Activated naive CD4-positive, alpha-beta T cell treated with anti-CD3 and anti-CD28 coated beads for 36 hours (primary cell): Measurements from ENCODE around the gene SLC12A8. TPM values are rescaled to one million over a fixed set of nuclear protein-coding genes. Genes with fewer than 3 reads are reported as not detected.

Experiments used
- CTCF ChIA-PET: fragments of 350-600 bp; sonication (Branson Sonifier 250); formaldehyde crosslinking; loops from one replicate; lab custom pipeline; 2021; ENCODE audit warnings: antibody characterized with exemption; lab: Charles Lee
- DNase-seq: peaks from one replicate; pipeline ENCODE4 v3.0.0-alpha.2; 2020
- H3K27ac Mint-ChIP-seq: one replicate; pipeline ENCODE4 v1.8.0; 2021; ENCODE audit warnings: mild to moderate bottlenecking, mixed read lengths
- H3K27me3 Mint-ChIP-seq: one replicate; pipeline ENCODE4 v1.8.0; 2021; ENCODE audit warnings: low read depth, mixed read lengths
- H3K36me3 Mint-ChIP-seq: one replicate; pipeline ENCODE4 v1.8.0; 2021; ENCODE audit warnings: low read depth, mixed read lengths
- H3K4me1 Mint-ChIP-seq: one replicate; pipeline ENCODE4 v1.8.0; 2021; ENCODE audit warnings: low read depth, mixed read lengths
- H3K4me3 Mint-ChIP-seq: one replicate; pipeline ENCODE4 v1.8.0; 2021; ENCODE audit warnings: mild to moderate bottlenecking, moderate library complexity, mixed read lengths
- H3K9me3 Mint-ChIP-seq: one replicate; pipeline ENCODE4 v1.8.0; 2021; ENCODE audit warnings: mixed read lengths
- intact Hi-C: fragments of 100-400 bp; cut with micrococcal nuclease; formaldehyde crosslinking; loops from one replicate; pipeline ENCODE4 v1.15.1; 2023
- total RNA-seq, 2 experiments: library from RNA; stranded (reverse); gene quantifications; one replicate each; pipeline ENCODE4 v1.2.3, GENCODE V29; 2021

The SLC12A8 gene
- total RNA-seq, 2 experiments from 2014 or later = 1.1 TPM

GRCh38 chr3:125236331-125236903 lies 23.9 kb upstream of the SLC12A8 start:
- Mint-ChIP-seq H3K27me3 (no peaks in the 10 kb centered on the region), H3K9me3 (peaks cover 6% of the 10 kb centered on the region), H3K4me1 (peaks cover 16% of the 10 kb centered on the region), H3K4me3 (no peak overlapping the region), H3K27ac (no peak overlapping the region), H3K36me3 (peaks cover 31% of the 10 kb centered on the region)
- intact Hi-C loops = no loop called here
- DNase-seq = no peak
- CTCF ChIA-PET = interaction anchor here (0.9 to 1.1 kb wide), 3 partner anchors 93 to 349 kb away, joined by 3 to 4 read pairs (median 3); no protein-coding TSS in a partner anchor

GRCh38 chr3:125234831-125235230 lies 22.3 kb upstream of the SLC12A8 start:
- no peak overlapping the region for H3K4me3 Mint-ChIP-seq
- intact Hi-C loops = loop anchor here (5.0 kb wide), 1 partner anchor 142 kb away; the partner anchor contains the start of gene ZNF148
- no peak overlapping the region for H3K27ac Mint-ChIP-seq
- CTCF ChIA-PET = no interaction called here
- H3K36me3 Mint-ChIP-seq = peaks cover 35% of the 10 kb centered on the region
- H3K9me3 Mint-ChIP-seq = peaks cover 6% of the 10 kb centered on the region
- H3K4me1 Mint-ChIP-seq = peaks cover 16% of the 10 kb centered on the region
- no peaks in the 10 kb centered on the region for H3K27me3 Mint-ChIP-seq
- DNase-seq = no peak

GRCh38 chr3:125232401-125232800 lies 19.9 kb upstream of the SLC12A8 start:
- Mint-ChIP-seq H3K9me3 (peaks cover 6% of the 10 kb centered on the region), H3K27ac (peak overlapping the region; percentile 52), H3K4me1 (peaks cover 20% of the 10 kb centered on the region), H3K27me3 (no peaks in the 10 kb centered on the region), H3K36me3 (peaks cover 30% of the 10 kb centered on the region), H3K4me3 (no peak overlapping the region)
- intact Hi-C loops = loop anchor here (1.0 to 5.0 kb wide), 2 partner anchors 145 to 280 kb away; partner anchors contain the start of gene ZNF148
- CTCF ChIA-PET = interaction anchor here (1.0 to 1.3 kb wide), 2 partner anchors 12 to 82 kb away, joined by 3 to 4 read pairs; no protein-coding TSS in a partner anchor
- DNase-seq = peak; percentile 23

GRCh38 chr3:125231895-125232294 lies 19.3 kb upstream of the SLC12A8 start:
- no peak overlapping the region for H3K4me3 Mint-ChIP-seq
- CTCF ChIA-PET = interaction anchor here (1.0 to 1.3 kb wide), 2 partner anchors 12 to 82 kb away, joined by 3 to 4 read pairs; no protein-coding TSS in a partner anchor

GRCh38 chr3:125229707-125230106 lies 17.2 kb upstream of the SLC12A8 start:
- Mint-ChIP-seq H3K9me3 (no peaks in the 10 kb centered on the region), H3K4me1 (peaks cover 20% of the 10 kb centered on the region), H3K27ac (no peak overlapping the region), H3K36me3 (peaks cover 17% of the 10 kb centered on the region), H3K27me3 (no peaks in the 10 kb centered on the region), H3K4me3 (no peak overlapping the region)
- CTCF ChIA-PET = no interaction called here
- no peak for DNase-seq
- intact Hi-C loops = loop anchor here (5.0 to 10.0 kb wide), 2 partner anchors 148 to 355 kb away; partner anchors contain the start of gene ZNF148

More at GRCh38 chr3:125231895-125232294, 19.3 kb upstream of the SLC12A8 start:
- peaks cover 4% of the 10 kb centered on the region for H3K9me3 Mint-ChIP-seq
- DNase-seq = no peak
- intact Hi-C loops = loop anchor here (1.0 to 5.0 kb wide), 2 partner anchors 145 to 280 kb away; partner anchors contain the start of gene ZNF148
- peaks cover 20% of the 10 kb centered on the region for H3K4me1 Mint-ChIP-seq
- H3K36me3 Mint-ChIP-seq = peaks cover 29% of the 10 kb centered on the region
- peak overlapping the region; percentile 36 for H3K27ac Mint-ChIP-seq
- H3K27me3 Mint-ChIP-seq = no peaks in the 10 kb centered on the region

- Mint-ChIP-seq H3K9me3 (no peaks in the 10 kb centered on the region), H3K27ac (no peak overlapping the region), H3K27me3 (no peaks in the 10 kb centered on the region), H3K4me3 (no peak overlapping the region), H3K36me3 (peaks cover 17% of the 10 kb centered on the region), H3K4me1 (peaks cover 20% of the 10 kb centered on the region)
- intact Hi-C loops = loop anchor here (10.0 kb wide), 1 partner anchor 356 kb away; no protein-coding TSS in a partner anchor
- CTCF ChIA-PET = no interaction called here
- DNase-seq = no peak
These were observed 16.6 kb upstream of the SLC12A8 start for GRCh38 chr3:125229168-125229567.

GRCh38 chr3:125221831-125222230 lies 9.3 kb upstream of the SLC12A8 start:
- intact Hi-C loops = loop anchor here (10.0 kb wide), 1 partner anchor 363 kb away; no protein-coding TSS in a partner anchor
- Mint-ChIP-seq H3K27me3 (no peaks in the 10 kb centered on the region), H3K27ac (no peak overlapping the region), H3K36me3 (no peaks in the 10 kb centered on the region), H3K4me1 (no peaks in the 10 kb centered on the region), H3K9me3 (no peaks in the 10 kb centered on the region), H3K4me3 (no peak overlapping the region)
- DNase-seq = no peak
- CTCF ChIA-PET = no interaction called here

- Mint-ChIP-seq H3K4me1 (no peaks in the 10 kb centered on the region), H3K4me3 (no peak overlapping the region), H3K36me3 (no peaks in the 10 kb centered on the region), H3K27me3 (no peaks in the 10 kb centered on the region), H3K9me3 (no peaks in the 10 kb centered on the region), H3K27ac (no peak overlapping the region)
- CTCF ChIA-PET = no interaction called here
- DNase-seq = no peak
- intact Hi-C loops = loop anchor here (10.0 kb wide), 1 partner anchor 364 kb away; no protein-coding TSS in a partner anchor
These were observed 8.3 kb upstream of the SLC12A8 start for GRCh38 chr3:125220727-125221429.

GRCh38 chr3:125220183-125220582 lies 7.6 kb upstream of the SLC12A8 start:
- Mint-ChIP-seq H3K27me3 (no peaks in the 10 kb centered on the region), H3K9me3 (no peaks in the 10 kb centered on the region), H3K4me3 (no peak overlapping the region), H3K4me1 (no peaks in the 10 kb centered on the region), H3K36me3 (no peaks in the 10 kb centered on the region), H3K27ac (no peak overlapping the region)
- CTCF ChIA-PET = no interaction called here
- intact Hi-C loops = loop anchor here (10.0 kb wide), 1 partner anchor 365 kb away; no protein-coding TSS in a partner anchor
- DNase-seq = no peak

- Mint-ChIP-seq H3K36me3 (no peaks in the 10 kb centered on the region), H3K27ac (no peak overlapping the region), H3K9me3 (no peaks in the 10 kb centered on the region), H3K4me3 (no peak overlapping the region), H3K4me1 (peaks cover 7% of the 10 kb centered on the region), H3K27me3 (peaks cover 6% of the 10 kb centered on the region)
- intact Hi-C loops = no loop called here
- CTCF ChIA-PET = no interaction called here
- DNase-seq = no peak
These were observed 6.7 kb upstream of the SLC12A8 start for GRCh38 chr3:125219261-125219701.

GRCh38 chr3:125214738-125215137 lies 2.2 kb upstream of the SLC12A8 start:
- H3K4me1 Mint-ChIP-seq = peaks cover 14% of the 10 kb centered on the region
- no peaks in the 10 kb centered on the region for H3K9me3 Mint-ChIP-seq
- CTCF ChIA-PET = interaction anchor here (0.7 kb wide), 1 partner anchor 306 kb away, joined by 4 read pairs; no protein-coding TSS in a partner anchor
- H3K36me3 Mint-ChIP-seq = no peaks in the 10 kb centered on the region
- H3K27me3 Mint-ChIP-seq = peaks cover 39% of the 10 kb centered on the region
- H3K4me3 Mint-ChIP-seq = no peak overlapping the region
- no peak for DNase-seq
- no peak overlapping the region for H3K27ac Mint-ChIP-seq
- intact Hi-C loops = loop anchor here (5.0 kb wide), 1 partner anchor 223 kb away; no protein-coding TSS in a partner anchor

GRCh38 chr3:125213946-125214542 lies 1.5 kb upstream of the SLC12A8 start:
- DNase-seq = no peak
- Mint-ChIP-seq H3K27me3 (peaks cover 41% of the 10 kb centered on the region), H3K9me3 (no peaks in the 10 kb centered on the region), H3K36me3 (no peaks in the 10 kb centered on the region), H3K4me1 (peaks cover 14% of the 10 kb centered on the region), H3K4me3 (no peak overlapping the region), H3K27ac (no peak overlapping the region)
- intact Hi-C loops = loop anchor here (5.0 kb wide), 1 partner anchor 223 kb away; no protein-coding TSS in a partner anchor
- CTCF ChIA-PET = no interaction called here
